ENCODE data around the gene FRMD4A.

- TF ChIP-seq, protein P1, sequence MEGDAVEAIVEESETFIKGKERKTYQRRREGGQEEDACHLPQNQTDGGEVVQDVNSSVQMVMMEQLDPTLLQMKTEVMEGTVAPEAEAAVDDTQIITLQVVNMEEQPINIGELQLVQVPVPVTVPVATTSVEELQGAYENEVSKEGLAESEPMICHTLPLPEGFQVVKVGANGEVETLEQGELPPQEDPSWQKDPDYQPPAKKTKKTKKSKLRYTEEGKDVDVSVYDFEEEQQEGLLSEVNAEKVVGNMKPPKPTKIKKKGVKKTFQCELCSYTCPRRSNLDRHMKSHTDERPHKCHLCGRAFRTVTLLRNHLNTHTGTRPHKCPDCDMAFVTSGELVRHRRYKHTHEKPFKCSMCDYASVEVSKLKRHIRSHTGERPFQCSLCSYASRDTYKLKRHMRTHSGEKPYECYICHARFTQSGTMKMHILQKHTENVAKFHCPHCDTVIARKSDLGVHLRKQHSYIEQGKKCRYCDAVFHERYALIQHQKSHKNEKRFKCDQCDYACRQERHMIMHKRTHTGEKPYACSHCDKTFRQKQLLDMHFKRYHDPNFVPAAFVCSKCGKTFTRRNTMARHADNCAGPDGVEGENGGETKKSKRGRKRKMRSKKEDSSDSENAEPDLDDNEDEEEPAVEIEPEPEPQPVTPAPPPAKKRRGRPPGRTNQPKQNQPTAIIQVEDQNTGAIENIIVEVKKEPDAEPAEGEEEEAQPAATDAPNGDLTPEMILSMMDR (IDR thresholded peaks at IDR 0.05; ENCODE audit: poor library complexity): no peak
- no peak for TF ChIP-seq EZH2phosphoT487 (IDR thresholded peaks at IDR 0.05; ENCODE audit: low read depth, severe bottlenecking, unreplicated experiment)
- no peak for TF ChIP-seq EZH2 (IDR thresholded peaks at IDR 0.05; ENCODE audit: borderline replicate concordance)
Measured at GRCh38 chr10:14349081-14349480, 18.4 kb upstream of the FRMD4A start.

All from hepatocyte (in vitro differentiated cells).